Measurements from ENCODE around the gene RPUSD1. TPM values are rescaled to one million over a fixed set of nuclear protein-coding genes. Genes with fewer than 3 reads are reported as not detected.

Gene RPUSD1
- total and polyA plus RNA-seq, 12 donors: 1.1 to 40.1 (median 20.4) TPM

DNA sequence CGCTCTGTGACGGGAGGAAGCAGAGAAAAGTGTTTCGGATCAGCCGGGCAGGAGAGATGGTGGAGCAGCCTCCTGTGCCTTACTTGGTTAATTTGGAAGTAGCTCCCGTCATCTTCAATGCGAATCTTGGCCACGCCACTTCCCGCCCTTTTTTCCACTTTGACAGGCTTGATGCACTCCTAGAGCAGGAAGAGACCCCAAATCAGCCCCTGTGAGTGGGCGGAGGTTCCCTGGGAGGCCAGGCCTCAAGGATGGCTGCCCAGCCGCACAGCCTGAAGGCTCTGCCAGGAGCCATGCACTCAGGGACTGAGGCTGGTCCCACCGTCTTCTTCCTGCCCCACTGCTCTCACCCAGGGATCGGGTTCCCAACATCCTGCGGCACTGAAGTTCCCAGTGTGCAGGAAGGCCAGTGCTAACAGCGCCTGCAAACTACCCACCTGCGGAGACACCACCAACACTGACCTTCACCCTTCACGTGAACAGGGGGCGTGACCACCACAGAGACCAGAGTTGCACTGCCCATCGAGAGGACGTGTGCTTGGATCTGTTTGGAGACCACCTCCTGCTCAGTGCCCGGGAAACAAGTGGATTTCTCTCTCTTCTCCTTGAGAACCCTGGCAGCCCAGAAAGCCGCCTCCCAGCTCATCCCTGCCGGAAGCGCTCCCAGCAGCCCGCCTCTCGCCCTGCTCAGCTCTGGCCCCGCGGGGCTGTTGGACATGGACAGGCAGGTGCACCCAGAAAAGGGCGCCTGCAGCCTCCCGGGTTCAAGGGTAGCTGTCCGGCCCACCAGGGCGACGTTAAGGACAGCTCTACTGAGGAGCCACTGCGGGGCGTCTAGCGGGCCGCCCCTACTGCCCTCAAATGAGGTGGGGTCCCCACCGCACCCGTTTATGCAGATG, 48.4 kb downstream of the RPUSD1 start:
- intact Hi-C loops (cut with DNase I): no loop called here
- Histone ChIP-seq H3K4me3 (peak overlapping the region in 3 of 4 donors; percentile 33 to 93 (median 75)), H3K9me3 (replicated peaks in 1 of 3) (no peaks in the 10 kb centered on the region), H3K27ac (peak overlapping the region in 1 of 5 donors; percentile 55), H3K27me3 (no peaks in the 10 kb centered on the region), H3K4me1 (replicated peaks in 1 of 2) (peaks cover 12% of the 10 kb centered on the region in 2 donors), H3K36me3 (replicated peaks in 1 of 2) (peaks cover 0 to 25% of the 10 kb centered on the region in 2 donors)
- no peak for TF ChIP-seq POLR2A (IDR thresholded peaks at IDR 0.05)
- TF ChIP-seq, protein P1, sequence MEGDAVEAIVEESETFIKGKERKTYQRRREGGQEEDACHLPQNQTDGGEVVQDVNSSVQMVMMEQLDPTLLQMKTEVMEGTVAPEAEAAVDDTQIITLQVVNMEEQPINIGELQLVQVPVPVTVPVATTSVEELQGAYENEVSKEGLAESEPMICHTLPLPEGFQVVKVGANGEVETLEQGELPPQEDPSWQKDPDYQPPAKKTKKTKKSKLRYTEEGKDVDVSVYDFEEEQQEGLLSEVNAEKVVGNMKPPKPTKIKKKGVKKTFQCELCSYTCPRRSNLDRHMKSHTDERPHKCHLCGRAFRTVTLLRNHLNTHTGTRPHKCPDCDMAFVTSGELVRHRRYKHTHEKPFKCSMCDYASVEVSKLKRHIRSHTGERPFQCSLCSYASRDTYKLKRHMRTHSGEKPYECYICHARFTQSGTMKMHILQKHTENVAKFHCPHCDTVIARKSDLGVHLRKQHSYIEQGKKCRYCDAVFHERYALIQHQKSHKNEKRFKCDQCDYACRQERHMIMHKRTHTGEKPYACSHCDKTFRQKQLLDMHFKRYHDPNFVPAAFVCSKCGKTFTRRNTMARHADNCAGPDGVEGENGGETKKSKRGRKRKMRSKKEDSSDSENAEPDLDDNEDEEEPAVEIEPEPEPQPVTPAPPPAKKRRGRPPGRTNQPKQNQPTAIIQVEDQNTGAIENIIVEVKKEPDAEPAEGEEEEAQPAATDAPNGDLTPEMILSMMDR (IDR thresholded peaks at IDR 0.05): no peak
- WGBS, 4 donors: 39 to 67% (median 42%) methylated on average over 17 to 38 of the region's 38 CpGs
- peak in 2 of 7 donors; percentile 10 to 54 for DNase-seq

DNA sequence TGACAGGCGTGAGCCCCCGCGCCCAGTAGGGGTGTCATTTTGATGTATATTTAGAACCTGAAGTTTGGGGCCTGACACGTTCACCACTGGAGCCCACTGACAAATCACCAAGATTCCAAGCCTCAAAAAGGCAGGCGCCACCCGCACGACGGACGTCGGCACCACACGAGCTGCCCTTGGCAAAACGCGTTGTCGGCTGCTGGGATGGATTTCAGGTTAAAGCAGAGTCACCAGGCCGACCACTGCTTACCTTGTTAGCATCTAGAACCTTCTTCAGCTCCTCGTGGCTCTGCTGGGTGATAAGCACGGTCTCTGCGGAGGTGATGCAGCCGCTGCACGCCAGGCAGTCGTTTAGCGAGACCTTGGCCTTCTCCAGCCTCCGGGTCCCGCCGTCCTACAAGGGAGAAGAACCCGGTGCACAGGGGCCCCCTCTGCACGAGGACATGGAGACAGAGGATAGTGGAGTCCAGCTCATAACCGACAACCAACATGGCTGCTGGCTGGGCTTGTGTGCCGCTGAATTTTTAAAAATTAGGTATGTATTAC, 51.2 kb downstream of the RPUSD1 start:
- 94 to 96% (median 94%) methylated on average over 20 to 29 of the region's 29 CpGs for WGBS, 4 donors

DNA sequence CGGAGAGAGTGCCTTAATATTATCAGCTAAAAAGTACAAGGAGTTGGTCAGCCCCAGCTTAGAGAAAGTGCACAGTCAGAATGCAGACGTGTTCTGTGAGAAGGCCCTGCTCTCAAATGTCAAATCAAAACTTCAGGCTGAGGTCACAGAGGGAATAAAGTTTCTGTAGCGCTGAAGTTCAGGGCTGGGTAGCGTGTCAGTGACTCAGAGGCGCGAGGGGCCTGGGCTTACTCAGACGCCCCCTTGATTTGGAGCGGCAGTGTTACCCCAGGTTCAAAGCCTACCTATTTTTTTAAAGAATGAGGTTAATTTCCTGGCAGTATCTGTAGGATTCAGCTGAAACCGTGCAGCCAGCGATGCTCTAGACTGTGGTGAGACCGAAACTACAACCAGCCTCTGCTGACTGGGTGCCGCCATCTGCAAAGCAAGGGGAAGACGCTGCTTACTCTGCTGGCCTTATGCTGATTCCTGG, 52.2 kb downstream of the RPUSD1 start:
- H3K27me3 ChIP-seq: no peaks in the 10 kb centered on the region
- 86 to 97% (median 90%) methylated on average over 11 to 13 of the region's 13 CpGs for WGBS, 4 donors
- H3K27ac ChIP-seq: no peak overlapping the region
- no peaks in the 10 kb centered on the region for H3K9me3 ChIP-seq (replicated peaks in 1 of 3)
- H3K4me3 ChIP-seq: no peak overlapping the region
- peaks cover 8 to 9% of the 10 kb centered on the region in 2 donors for H3K4me1 ChIP-seq (replicated peaks in 1 of 2)
- intact Hi-C loops (cut with DNase I): no loop called here
- DNase-seq: no peak
- H3K36me3 ChIP-seq (replicated peaks in 1 of 2): peaks cover 0 to 56% of the 10 kb centered on the region in 2 donors
- TF ChIP-seq POLR2A (IDR thresholded peaks at IDR 0.05): no peak
- TF ChIP-seq, protein P1 (IDR thresholded peaks at IDR 0.05): no peak

More for the DNA sequence above, 51.2 kb downstream of the RPUSD1 start:
- no peaks in the 10 kb centered on the region for H3K27me3 ChIP-seq
- DNase-seq: no peak
- peaks cover 12% of the 10 kb centered on the region in 2 donors for H3K4me1 ChIP-seq (replicated peaks in 1 of 2)
- no peaks in the 10 kb centered on the region for H3K9me3 ChIP-seq (replicated peaks in 1 of 3)
- H3K4me3 ChIP-seq: no peak overlapping the region
- H3K36me3 ChIP-seq (replicated peaks in 1 of 2): peaks cover 0 to 50% of the 10 kb centered on the region in 2 donors
- TF ChIP-seq, protein P1 (IDR thresholded peaks at IDR 0.05): no peak
- no peak for TF ChIP-seq POLR2A (IDR thresholded peaks at IDR 0.05)
- intact Hi-C loops (cut with DNase I): no loop called here
- no peak overlapping the region for H3K27ac ChIP-seq
